CD4-positive, alpha-beta T cell (primary cell): ENCODE results near the gene CRTC1. TPM values are rescaled to one million over a fixed set of nuclear protein-coding genes. Genes with fewer than 3 reads are reported as not detected.

Experiments
- ATAC-seq: fragments of 200-7000 bp; cut with Tn5 transposase; one replicate; pipeline ENCODE4 v1.10.0; 2022; ENCODE audit warnings: mild to moderate bottlenecking; ENCODE audit not compliant: poor library complexity
- CTCF ChIA-PET: fragments of 350-600 bp; sonication (Branson Sonifier 250); formaldehyde crosslinking; loops from one replicate; lab custom pipeline; 2021; ENCODE audit warnings: antibody characterized with exemption, inconsistent platforms; lab: Charles Lee
- POLR2A ChIA-PET: fragments of 350-600 bp; sonication (Branson Sonifier 250); formaldehyde crosslinking; loops from one replicate; lab custom pipeline; 2021; ENCODE audit warnings: antibody characterized with exemption, inconsistent platforms; lab: Charles Lee
- DNase-seq, 14 experiments: peaks; one replicate each; pipeline ENCODE4 v3.0.0-alpha.2; 2013 to 2020; ENCODE audit warnings: mixed read lengths in 2 of 14
- H3K27ac ChIP-seq, 2 donors: one replicate each; pipeline versions ENCODE4 v1.5.1 to v1.7.0; 2013; ENCODE audit warnings: low read length in 2 of 2, low read depth in 1 of 2, mild to moderate bottlenecking in 1 of 2
- H3K27me3 ChIP-seq, 2 experiments: 1 replicate in 1 of 2; 2 replicates in 1 of 2; pipeline versions ENCODE4 v1.6.1 to v1.7.0; 2013; ENCODE audit warnings: low read length in 2 of 2, control low read depth in 1 of 2, mild to moderate bottlenecking in 1 of 2, moderate library complexity in 1 of 2; ENCODE audit not compliant: insufficient read depth in 2 of 2, control insufficient read depth in 1 of 2
- H3K36me3 ChIP-seq: one replicate; pipeline ENCODE4 v1.6.1; 2013; ENCODE audit warnings: low read length, control low read depth; ENCODE audit not compliant: insufficient read depth
- H3K4me1 ChIP-seq: one replicate; pipeline ENCODE4 v1.6.1; 2013; ENCODE audit warnings: low read length, control low read depth; ENCODE audit not compliant: insufficient read depth
- H3K4me3 ChIP-seq: one replicate; pipeline ENCODE4 v1.5.1; 2013; ENCODE audit warnings: mild to moderate bottlenecking, low read length, moderate library complexity
- H3K9me3 ChIP-seq, 2 experiments: 1 replicate in 1 of 2; 2 replicates in 1 of 2; pipeline versions ENCODE4 v1.6.1 to v1.7.0; 2013; ENCODE audit warnings: low read length in 2 of 2, mild to moderate bottlenecking in 2 of 2, control low read depth in 1 of 2, moderate library complexity in 1 of 2; ENCODE audit not compliant: control insufficient read depth in 1 of 2, insufficient read depth in 1 of 2
- H3K27ac Mint-ChIP-seq: one replicate; pipeline ENCODE4 v1.8.0; 2020; ENCODE audit warnings: mixed read lengths
- H3K27me3 Mint-ChIP-seq: one replicate; pipeline ENCODE4 v1.8.0; 2021; ENCODE audit warnings: mixed read lengths
- H3K36me3 Mint-ChIP-seq: one replicate; pipeline ENCODE4 v1.8.0; 2021; ENCODE audit warnings: low read depth, mixed read lengths
- H3K4me1 Mint-ChIP-seq: one replicate; pipeline ENCODE4 v1.8.0; 2021; ENCODE audit warnings: low read depth, mixed read lengths
- H3K4me3 Mint-ChIP-seq: one replicate; pipeline ENCODE4 v1.8.0; 2020; ENCODE audit warnings: mild to moderate bottlenecking, mixed read lengths
- H3K9me3 Mint-ChIP-seq: one replicate; pipeline ENCODE4 v1.8.0; 2020; ENCODE audit warnings: mixed read lengths
- intact Hi-C, 2 experiments: fragments of 100-400 bp; cut with DNase I in 1 of 2; cut with micrococcal nuclease in 1 of 2; formaldehyde crosslinking; loops; one replicate each; pipeline versions ENCODE4 v1.15.1 to v1.9.0; 2023 to 2025; cut with DNase I, micrococcal nuclease
- total RNA-seq, 174 experiments: library from RNA in 2 of 174; stranded (reverse) in 2 of 174; gene quantifications; one replicate each; pipeline ENCODE4 v1.2.3 and lab custom pipeline; 2021 to 2026
- TF ChIP-seq, protein P1 (sequence below): fragments of 200-600 bp; IDR thresholded peaks from one replicate; pipeline ENCODE4 v1.8.0; 2022; ENCODE audit warnings: antibody characterized with exemption, mild to moderate bottlenecking

Gene CRTC1
- total RNA-seq, 2 experiments from 2014 or later, result 11.8 to 12.2 TPM

DNA sequence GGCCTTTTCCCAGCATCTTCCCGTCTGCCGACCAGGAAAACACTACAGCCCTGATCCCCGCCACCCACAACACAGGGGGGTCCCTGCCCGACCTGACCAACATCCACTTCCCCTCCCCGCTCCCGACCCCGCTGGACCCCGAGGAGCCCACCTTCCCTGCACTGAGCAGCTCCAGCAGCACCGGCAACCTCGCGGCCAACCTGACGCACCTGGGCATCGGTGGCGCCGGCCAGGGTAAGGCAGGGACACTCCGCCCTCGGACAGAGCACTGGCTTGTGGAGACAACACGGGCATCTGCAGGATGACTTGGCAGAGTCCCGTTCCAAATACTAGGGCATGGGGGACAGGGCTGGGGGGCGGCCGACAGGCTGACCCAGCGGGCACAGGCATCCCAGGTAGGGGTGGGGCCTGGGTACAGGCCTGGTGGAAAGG is 76.5 kb downstream of the CRTC1 start:
- DNase-seq (no peak), ATAC-seq (no peak)
- H3K27me3 Mint-ChIP-seq, result no peaks in the 10 kb centered on the region
- Histone ChIP-seq H3K36me3 (no peaks in the 10 kb centered on the region), H3K4me3 (no peak overlapping the region), H3K9me3 (peaks cover 0 to 3% of the 10 kb centered on the region in 2 experiments), H3K27ac (no peak overlapping the region), H3K4me1 (no peaks in the 10 kb centered on the region), H3K27me3 (no peaks in the 10 kb centered on the region)
- intact Hi-C loops, result no loop called here
- POLR2A ChIA-PET, result no interaction called here
- H3K36me3 Mint-ChIP-seq, result no peaks in the 10 kb centered on the region
- CTCF ChIA-PET, result no interaction called here
- TF ChIP-seq, protein P1, sequence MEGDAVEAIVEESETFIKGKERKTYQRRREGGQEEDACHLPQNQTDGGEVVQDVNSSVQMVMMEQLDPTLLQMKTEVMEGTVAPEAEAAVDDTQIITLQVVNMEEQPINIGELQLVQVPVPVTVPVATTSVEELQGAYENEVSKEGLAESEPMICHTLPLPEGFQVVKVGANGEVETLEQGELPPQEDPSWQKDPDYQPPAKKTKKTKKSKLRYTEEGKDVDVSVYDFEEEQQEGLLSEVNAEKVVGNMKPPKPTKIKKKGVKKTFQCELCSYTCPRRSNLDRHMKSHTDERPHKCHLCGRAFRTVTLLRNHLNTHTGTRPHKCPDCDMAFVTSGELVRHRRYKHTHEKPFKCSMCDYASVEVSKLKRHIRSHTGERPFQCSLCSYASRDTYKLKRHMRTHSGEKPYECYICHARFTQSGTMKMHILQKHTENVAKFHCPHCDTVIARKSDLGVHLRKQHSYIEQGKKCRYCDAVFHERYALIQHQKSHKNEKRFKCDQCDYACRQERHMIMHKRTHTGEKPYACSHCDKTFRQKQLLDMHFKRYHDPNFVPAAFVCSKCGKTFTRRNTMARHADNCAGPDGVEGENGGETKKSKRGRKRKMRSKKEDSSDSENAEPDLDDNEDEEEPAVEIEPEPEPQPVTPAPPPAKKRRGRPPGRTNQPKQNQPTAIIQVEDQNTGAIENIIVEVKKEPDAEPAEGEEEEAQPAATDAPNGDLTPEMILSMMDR, result no peak
- no peak overlapping the region for H3K4me3 Mint-ChIP-seq
- H3K27ac Mint-ChIP-seq, result no peak overlapping the region
- H3K9me3 Mint-ChIP-seq, result no peaks in the 10 kb centered on the region
- H3K4me1 Mint-ChIP-seq, result no peaks in the 10 kb centered on the region

DNA sequence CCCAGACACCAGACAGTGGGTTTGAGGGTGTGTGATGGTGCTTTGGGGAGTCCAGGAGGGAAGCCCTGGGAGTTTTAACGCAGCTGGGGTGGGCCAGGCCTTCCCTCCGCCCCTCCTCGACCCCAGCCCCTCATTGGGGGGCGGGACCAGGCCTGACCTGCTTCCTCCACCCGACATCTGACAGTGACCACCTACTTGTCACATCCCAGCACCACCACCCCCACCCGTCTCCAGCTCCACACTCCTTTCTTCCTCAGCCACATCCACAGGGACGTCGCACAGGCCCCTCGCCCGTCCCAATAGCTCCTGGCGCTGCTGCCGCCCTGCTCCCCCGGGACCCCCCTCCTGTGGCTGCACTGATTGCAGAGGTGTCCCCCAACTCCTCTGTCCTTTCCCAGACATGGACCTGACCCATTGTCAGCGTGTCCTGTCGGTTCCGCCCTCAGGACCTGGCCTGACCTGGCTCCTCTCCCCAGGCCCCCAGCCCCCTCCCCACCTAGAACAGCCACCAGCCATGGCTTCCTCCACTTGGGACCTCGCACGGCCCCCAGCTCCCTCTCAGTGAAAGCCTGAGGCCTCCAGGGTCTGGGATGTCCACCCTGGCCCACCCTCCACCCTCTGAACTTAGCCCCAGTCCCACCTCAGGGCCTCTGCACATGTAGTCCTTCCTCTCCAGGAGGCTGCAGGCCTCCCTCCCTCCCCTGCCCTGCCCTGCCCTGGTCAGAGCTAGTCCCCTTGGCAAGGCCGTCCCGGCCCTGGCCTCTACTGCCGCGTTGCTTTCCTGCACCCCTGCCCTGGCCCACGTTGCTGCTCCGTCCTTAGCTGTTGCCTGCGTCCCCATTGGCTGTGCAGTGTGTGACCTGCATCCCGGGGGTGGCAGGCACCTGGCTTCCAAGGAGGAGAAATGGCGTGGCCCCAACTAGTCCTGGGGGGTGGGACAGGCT is 77.2 kb downstream of the CRTC1 start:
- Mint-ChIP-seq H3K27me3 (no peaks in the 10 kb centered on the region), H3K36me3 (no peaks in the 10 kb centered on the region), H3K4me3 (no peak overlapping the region), H3K9me3 (no peaks in the 10 kb centered on the region), H3K4me1 (no peaks in the 10 kb centered on the region), H3K27ac (no peak overlapping the region)
- Histone ChIP-seq H3K27ac (no peak overlapping the region), H3K27me3 (no peaks in the 10 kb centered on the region), H3K4me1 (no peaks in the 10 kb centered on the region), H3K9me3 (peaks cover 0 to 4% of the 10 kb centered on the region in 2 experiments), H3K4me3 (no peak overlapping the region), H3K36me3 (no peaks in the 10 kb centered on the region)
- ChIA-PET CTCF (no interaction called here), POLR2A (no interaction called here)
- TF ChIP-seq, protein P1, result no peak
- intact Hi-C loops, result no loop called here
- DNase-seq, result no peak
- no peak for ATAC-seq

DNA sequence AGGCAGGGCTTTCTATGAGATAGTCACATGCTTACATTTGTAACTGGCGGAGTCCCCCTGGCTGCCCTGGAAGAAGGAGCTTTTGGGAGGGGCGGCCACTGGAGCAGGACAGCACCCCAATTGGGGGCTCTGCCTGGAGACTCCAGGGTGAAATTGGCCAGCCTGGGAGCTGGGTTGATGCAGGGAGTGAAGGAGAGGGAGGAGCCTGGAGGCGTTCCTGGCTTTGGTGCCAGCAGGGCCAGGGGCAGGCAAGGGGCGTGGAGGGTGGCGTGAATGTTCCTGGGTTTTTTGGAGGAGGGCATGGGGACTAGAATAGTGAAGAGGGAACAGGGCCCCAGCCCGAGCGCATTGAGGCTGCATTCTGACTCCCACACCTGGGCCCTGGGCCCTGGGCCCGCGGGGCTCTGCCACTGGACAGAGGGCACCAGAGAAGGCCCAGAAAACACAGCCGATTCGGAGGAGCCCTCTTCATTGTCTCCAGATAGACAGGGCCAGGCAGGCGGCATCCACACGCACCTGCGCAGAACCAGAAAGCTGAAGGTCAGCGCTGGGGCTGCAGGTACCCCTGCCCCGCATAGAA is 78.1 kb downstream of the CRTC1 start:
- H3K9me3 Mint-ChIP-seq, result no peaks in the 10 kb centered on the region
- Histone ChIP-seq H3K27ac (no peak overlapping the region), H3K9me3 (peaks cover 0 to 4% of the 10 kb centered on the region in 2 experiments), H3K36me3 (no peaks in the 10 kb centered on the region), H3K4me3 (no peak overlapping the region), H3K4me1 (no peaks in the 10 kb centered on the region), H3K27me3 (no peaks in the 10 kb centered on the region)
- ATAC-seq (no peak), DNase-seq (no peak)
- TF ChIP-seq, protein P1, result no peak
- ChIA-PET CTCF (no interaction called here), POLR2A (no interaction called here)
- peaks cover under 1% of the 10 kb centered on the region for H3K36me3 Mint-ChIP-seq
- intact Hi-C loops, result no loop called here
- H3K4me1 Mint-ChIP-seq, result no peaks in the 10 kb centered on the region
- no peak overlapping the region for H3K27ac Mint-ChIP-seq
- H3K27me3 Mint-ChIP-seq, result no peaks in the 10 kb centered on the region
- no peak overlapping the region for H3K4me3 Mint-ChIP-seq
